MCF 10A (cell line): ENCODE measurements around the gene TBX2. TPM values are rescaled to one million over a fixed set of nuclear protein-coding genes. Genes with fewer than 3 reads are reported as not detected.

Experiments used
- Bru-seq: library from RNA; stranded (reverse); fragments of 400-500 nt; gene quantifications from one replicate; lab custom pipeline; 2021; lab: Mats Ljungman, UMichigan
- BruChase-seq, 2 experiments: library from RNA; stranded (reverse); fragments of 400-500 nt; gene quantifications; one replicate each; lab custom pipeline; 2021; lab: Mats Ljungman, UMichigan
- BruUV-seq: library from RNA; stranded (reverse); fragments of 400-500 nt; replicated peaks from 2 replicates; lab custom pipeline; 2021; lab: Mats Ljungman, UMichigan
- CTCF ChIA-PET: fragments of 300-600 bp; sonication (Branson Sonifier 250); formaldehyde crosslinking; extraction: SDS; loops from one replicate; lab custom pipeline; 2021; ENCODE audit warnings: antibody characterized with exemption, inconsistent platforms; lab: Yijun Ruan, JAX
- POLR2A ChIA-PET: fragments of 300-600, 350-650 bp; sonication (Branson Sonifier 250); formaldehyde crosslinking; extraction: SDS; loops from one replicate; lab custom pipeline; 2020; ENCODE audit warnings: antibody characterized with exemption, inconsistent platforms; lab: Yijun Ruan, JAX
- DNase-seq: peaks from one replicate; pipeline ENCODE4 v3.0.0-alpha.2; 2018; ENCODE audit not compliant: unreplicated experiment
- H3K27ac Mint-ChIP-seq: one replicate; pipeline ENCODE4 v1.8.0; 2022; ENCODE audit warnings: mild to moderate bottlenecking, low read depth, mixed read lengths; ENCODE audit not compliant: unreplicated experiment
- H3K27me3 Mint-ChIP-seq: one replicate; pipeline ENCODE4 v1.8.0; 2022; ENCODE audit warnings: mixed read lengths; ENCODE audit not compliant: insufficient read depth, unreplicated experiment
- H3K36me3 Mint-ChIP-seq: one replicate; pipeline ENCODE4 v1.8.0; 2022; ENCODE audit warnings: mild to moderate bottlenecking, moderate library complexity, mixed read lengths; ENCODE audit not compliant: insufficient read depth, unreplicated experiment
- H3K4me1 Mint-ChIP-seq: one replicate; pipeline ENCODE4 v1.8.0; 2022; ENCODE audit warnings: mixed read lengths; ENCODE audit not compliant: insufficient read depth, unreplicated experiment
- H3K4me3 Mint-ChIP-seq: one replicate; pipeline ENCODE4 v1.8.0; 2022; ENCODE audit warnings: mild to moderate bottlenecking, moderate library complexity, mixed read lengths; ENCODE audit not compliant: unreplicated experiment
- H3K9me3 Mint-ChIP-seq: one replicate; pipeline ENCODE4 v1.8.0; 2022; ENCODE audit warnings: mixed read lengths; ENCODE audit not compliant: unreplicated experiment
- intact Hi-C: fragments of 100-400 bp; cut with micrococcal nuclease; formaldehyde crosslinking; loops from 2 replicates; pipeline ENCODE4 v1.14.1; 2022
- long read RNA-seq: library from polyadenylated mRNA; stranded (forward); transcript quantifications from one replicate; pipeline ENCODE4 v2.0.0, GENCODE V29; 2022
- total RNA-seq: library from RNA; stranded (reverse); gene quantifications from 2 replicates; pipeline ENCODE4 v1.2.3, GENCODE V29; 2022
- TF ChIP-seq, protein P1 (sequence below): fragments of 200-600 bp; IDR thresholded peaks from one replicate; pipeline ENCODE4 v1.8.0; 2022; ENCODE audit warnings: antibody characterized with exemption, mild to moderate bottlenecking; ENCODE audit not compliant: unreplicated experiment

Gene TBX2
- total RNA-seq (1.5 and 4.3 TPM in 2 replicates), Bru-seq, nascent RNA (percentile 26 among the genes with signal in this experiment), BruChase-seq, experiment 1, labeled RNA remaining after a 6-hour chase (percentile 29 among the genes with signal in this experiment), BruChase-seq, experiment 2, labeled RNA remaining after a 2-hour chase (percentile 29 among the genes with signal in this experiment)
- long read RNA-seq, transcript TBX2-201 (7 exons, 3,339 nt): major isoform, 6 of 9 reads
- long read RNA-seq, partial matches to known transcripts: 3 of 9 reads
- long read RNA-seq, other reads (novel, unspliced or antisense): 0 of 9 reads

DNA sequence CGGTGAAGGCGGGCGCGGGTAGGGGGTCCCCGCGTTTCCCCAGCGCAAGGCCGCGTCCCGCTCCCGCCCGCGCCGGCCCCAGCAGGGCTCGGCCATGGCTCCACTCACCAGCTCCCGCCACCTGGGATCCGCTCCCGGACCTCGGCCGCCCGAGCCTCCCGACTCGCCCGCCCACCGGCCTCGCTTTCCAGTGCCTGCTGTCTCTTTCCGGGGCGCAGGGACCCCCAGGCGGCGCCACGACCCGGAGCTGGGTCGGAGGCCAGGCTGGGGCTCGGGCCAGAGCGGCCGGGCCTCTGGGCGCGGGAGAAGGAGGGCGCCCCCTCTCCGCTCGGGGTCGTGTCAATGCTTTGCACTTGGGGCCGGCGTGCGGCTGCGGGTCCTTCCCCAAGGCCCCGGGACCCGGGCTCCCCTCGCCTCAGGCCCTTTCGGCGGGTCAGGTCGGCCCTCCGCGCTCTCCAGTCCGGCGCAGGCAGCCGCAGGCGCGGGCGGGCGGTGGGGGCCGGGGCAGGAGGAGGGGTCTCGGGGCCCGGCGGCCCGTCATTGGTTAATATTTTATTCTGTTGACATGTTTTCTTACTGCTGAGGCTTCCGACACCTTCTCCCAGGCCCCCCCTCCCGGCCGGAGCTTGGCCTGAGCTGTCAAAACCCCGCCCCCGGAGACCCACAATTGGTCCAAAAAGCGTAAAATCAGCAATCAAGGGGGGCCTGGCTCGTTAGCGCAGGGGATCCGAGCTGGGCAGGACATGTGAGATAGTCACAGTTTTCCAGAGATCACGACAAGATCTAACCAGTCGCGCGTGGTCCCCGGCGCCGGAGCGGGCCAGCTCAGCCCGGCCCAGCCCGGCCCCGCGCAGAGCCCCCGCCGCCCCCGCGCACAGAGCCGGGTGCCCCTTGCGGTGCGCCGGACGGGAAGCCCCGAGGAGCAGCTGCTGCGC, at the start of gene TBX2:
Gene TBX2 (plus strand): TSS at position 713 of the 935 bp plus-strand sequence. CDS start 334 bp downstream, outside the sequence.
- no peaks in the 10 kb centered on the region for H3K4me1 Mint-ChIP-seq
- H3K9me3 Mint-ChIP-seq: no peaks in the 10 kb centered on the region
- ChIA-PET POLR2A (interaction anchor here (0.7 to 2.5 kb wide), 14 partner anchors 12 to 966 kb away, joined by 3 to 11 read pairs (median 3); partner anchors contain the start of gene BCAS3), CTCF (interaction anchor here (0.6 to 1.5 kb wide), 9 partner anchors 10 to 883 kb away, joined by 3 to 5 read pairs (median 3); no protein-coding TSS in a partner anchor)
- peaks cover 11% of the 10 kb centered on the region for H3K36me3 Mint-ChIP-seq
- no peak within 1 kb of the TSS for H3K27ac Mint-ChIP-seq
- BruUV-seq: TSS peak; percentile 25
- TF ChIP-seq, protein P1, sequence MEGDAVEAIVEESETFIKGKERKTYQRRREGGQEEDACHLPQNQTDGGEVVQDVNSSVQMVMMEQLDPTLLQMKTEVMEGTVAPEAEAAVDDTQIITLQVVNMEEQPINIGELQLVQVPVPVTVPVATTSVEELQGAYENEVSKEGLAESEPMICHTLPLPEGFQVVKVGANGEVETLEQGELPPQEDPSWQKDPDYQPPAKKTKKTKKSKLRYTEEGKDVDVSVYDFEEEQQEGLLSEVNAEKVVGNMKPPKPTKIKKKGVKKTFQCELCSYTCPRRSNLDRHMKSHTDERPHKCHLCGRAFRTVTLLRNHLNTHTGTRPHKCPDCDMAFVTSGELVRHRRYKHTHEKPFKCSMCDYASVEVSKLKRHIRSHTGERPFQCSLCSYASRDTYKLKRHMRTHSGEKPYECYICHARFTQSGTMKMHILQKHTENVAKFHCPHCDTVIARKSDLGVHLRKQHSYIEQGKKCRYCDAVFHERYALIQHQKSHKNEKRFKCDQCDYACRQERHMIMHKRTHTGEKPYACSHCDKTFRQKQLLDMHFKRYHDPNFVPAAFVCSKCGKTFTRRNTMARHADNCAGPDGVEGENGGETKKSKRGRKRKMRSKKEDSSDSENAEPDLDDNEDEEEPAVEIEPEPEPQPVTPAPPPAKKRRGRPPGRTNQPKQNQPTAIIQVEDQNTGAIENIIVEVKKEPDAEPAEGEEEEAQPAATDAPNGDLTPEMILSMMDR: no peak
- DNase-seq: peak; percentile 88
- peak within 1 kb of the TSS; percentile 76 for H3K4me3 Mint-ChIP-seq
- no peaks in the 10 kb centered on the region for H3K27me3 Mint-ChIP-seq
- intact Hi-C loops: no loop called here

DNA sequence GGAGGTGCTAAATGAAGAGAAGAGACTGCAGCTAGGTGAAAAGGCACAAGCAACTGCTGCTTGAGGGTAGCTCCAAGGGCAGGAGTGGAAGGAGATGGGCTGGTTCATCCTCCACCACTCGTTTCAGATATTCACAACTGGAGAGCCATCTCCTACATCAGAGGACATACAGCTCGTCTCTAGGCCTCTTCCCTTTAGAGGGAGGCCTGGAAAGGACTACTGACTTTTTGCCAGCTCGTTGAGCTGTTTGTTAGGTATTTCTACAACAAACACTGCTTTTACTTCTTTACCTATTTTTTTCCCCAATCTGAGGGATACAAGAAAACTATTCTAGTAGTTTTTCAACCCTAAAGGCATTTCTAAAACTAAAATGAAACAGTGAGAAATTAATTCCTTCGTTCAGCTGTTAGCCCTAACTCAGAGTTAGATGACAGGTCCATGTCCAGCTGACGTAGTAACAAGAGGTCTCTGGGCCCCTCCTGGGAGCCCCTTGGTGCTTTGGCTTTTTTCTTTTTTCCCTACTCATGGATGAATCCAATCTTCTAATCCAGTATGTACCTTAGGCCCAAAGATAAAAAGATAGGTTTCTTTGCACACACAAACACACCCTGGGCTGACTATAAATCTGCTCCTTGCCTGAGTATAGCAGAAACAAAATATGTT, 47.8 kb upstream of the TBX2 start:
- H3K27ac Mint-ChIP-seq: no peak overlapping the region
- no TSS peak for BruUV-seq
- H3K4me3 Mint-ChIP-seq: no peak overlapping the region
- intact Hi-C loops: no loop called here
- H3K36me3 Mint-ChIP-seq: no peaks in the 10 kb centered on the region
- H3K27me3 Mint-ChIP-seq: no peaks in the 10 kb centered on the region
- no peaks in the 10 kb centered on the region for H3K9me3 Mint-ChIP-seq
- DNase-seq: no peak
- TF ChIP-seq, protein P1: no peak
- ChIA-PET CTCF (interaction anchor here (0.6 kb wide), 2 partner anchors 393 to 707 kb away, joined by 3 to 4 read pairs; no protein-coding TSS in a partner anchor), POLR2A (interaction anchor here (0.6 to 1.2 kb wide), 3 partner anchors 9 to 359 kb away, joined by 3 to 4 read pairs (median 3); no protein-coding TSS in a partner anchor)
- H3K4me1 Mint-ChIP-seq: peaks cover 8% of the 10 kb centered on the region

DNA sequence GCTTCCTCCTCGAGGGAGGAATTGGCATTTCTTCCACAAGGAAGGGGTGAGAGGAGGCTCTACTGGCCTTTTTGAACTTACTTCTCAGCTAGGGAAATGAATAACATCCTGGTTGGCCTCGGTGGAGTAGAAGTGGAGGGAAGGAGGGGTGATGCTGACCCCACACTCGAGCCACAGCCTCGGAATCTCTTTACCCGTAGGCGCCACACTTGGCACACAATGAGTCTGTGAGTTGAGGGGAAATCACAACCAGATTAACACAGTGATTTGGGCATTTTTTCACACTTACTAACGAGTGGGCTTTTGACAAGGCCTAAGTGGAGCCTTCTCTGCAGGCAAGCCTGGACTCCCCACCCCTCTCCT, 47.3 kb upstream of the TBX2 start:
- no peak overlapping the region for H3K27ac Mint-ChIP-seq
- intact Hi-C loops: no loop called here
- no peaks in the 10 kb centered on the region for H3K9me3 Mint-ChIP-seq
- H3K27me3 Mint-ChIP-seq: no peaks in the 10 kb centered on the region
- POLR2A ChIA-PET: interaction anchor here (0.6 kb wide), 2 partner anchors 10 to 360 kb away, joined by 3 read pairs; no protein-coding TSS in a partner anchor
- no TSS peak for BruUV-seq
- CTCF ChIA-PET: interaction anchor here (0.6 kb wide), 1 partner anchor 393 kb away, joined by 4 read pairs; no protein-coding TSS in a partner anchor
- peaks cover 8% of the 10 kb centered on the region for H3K4me1 Mint-ChIP-seq
- no peaks in the 10 kb centered on the region for H3K36me3 Mint-ChIP-seq
- no peak overlapping the region for H3K4me3 Mint-ChIP-seq
- no peak for DNase-seq
- TF ChIP-seq, protein P1: no peak
